GM12872 (cell line): ENCODE results near the gene EMP2.

Experiments
- TF ChIP-seq, protein P1 (sequence below): IDR thresholded peaks from 3 replicates; pipeline ENCODE4 v1.5.1; 2011; ENCODE audit warnings: low read depth, mild to moderate bottlenecking, low read length, moderate library complexity; ENCODE audit not compliant: insufficient read depth

The EMP2 gene

GRCh38 chr16:10606607-10607006 is 26.2 kb upstream of the EMP2 start:
- TF ChIP-seq, protein P1, sequence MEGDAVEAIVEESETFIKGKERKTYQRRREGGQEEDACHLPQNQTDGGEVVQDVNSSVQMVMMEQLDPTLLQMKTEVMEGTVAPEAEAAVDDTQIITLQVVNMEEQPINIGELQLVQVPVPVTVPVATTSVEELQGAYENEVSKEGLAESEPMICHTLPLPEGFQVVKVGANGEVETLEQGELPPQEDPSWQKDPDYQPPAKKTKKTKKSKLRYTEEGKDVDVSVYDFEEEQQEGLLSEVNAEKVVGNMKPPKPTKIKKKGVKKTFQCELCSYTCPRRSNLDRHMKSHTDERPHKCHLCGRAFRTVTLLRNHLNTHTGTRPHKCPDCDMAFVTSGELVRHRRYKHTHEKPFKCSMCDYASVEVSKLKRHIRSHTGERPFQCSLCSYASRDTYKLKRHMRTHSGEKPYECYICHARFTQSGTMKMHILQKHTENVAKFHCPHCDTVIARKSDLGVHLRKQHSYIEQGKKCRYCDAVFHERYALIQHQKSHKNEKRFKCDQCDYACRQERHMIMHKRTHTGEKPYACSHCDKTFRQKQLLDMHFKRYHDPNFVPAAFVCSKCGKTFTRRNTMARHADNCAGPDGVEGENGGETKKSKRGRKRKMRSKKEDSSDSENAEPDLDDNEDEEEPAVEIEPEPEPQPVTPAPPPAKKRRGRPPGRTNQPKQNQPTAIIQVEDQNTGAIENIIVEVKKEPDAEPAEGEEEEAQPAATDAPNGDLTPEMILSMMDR: no peak

DNA sequence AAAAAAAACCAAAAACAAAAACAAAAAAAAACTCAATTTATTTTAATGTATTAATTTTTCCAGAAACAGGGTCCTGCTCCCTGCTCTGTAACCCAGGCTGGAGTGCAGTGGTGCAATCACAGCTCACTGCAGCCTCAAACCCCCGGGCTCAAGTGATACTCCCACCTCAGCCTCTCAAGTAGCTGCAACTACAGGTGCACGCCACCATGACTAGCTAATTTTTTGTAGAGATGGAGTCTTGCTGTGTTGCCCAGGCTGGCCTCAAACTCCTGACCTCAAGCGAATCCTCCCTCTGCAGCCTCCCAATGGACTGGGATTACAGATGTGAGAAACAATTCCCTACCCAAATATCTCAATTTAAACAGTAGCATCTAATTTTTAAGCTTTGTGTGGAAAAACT is 25.2 kb upstream of the EMP2 start:
- TF ChIP-seq, protein P1: no peak

- TF ChIP-seq, protein P1: no peak
These were observed 21.3 kb upstream of the EMP2 start for GRCh38 chr16:10601444-10602408.

DNA sequence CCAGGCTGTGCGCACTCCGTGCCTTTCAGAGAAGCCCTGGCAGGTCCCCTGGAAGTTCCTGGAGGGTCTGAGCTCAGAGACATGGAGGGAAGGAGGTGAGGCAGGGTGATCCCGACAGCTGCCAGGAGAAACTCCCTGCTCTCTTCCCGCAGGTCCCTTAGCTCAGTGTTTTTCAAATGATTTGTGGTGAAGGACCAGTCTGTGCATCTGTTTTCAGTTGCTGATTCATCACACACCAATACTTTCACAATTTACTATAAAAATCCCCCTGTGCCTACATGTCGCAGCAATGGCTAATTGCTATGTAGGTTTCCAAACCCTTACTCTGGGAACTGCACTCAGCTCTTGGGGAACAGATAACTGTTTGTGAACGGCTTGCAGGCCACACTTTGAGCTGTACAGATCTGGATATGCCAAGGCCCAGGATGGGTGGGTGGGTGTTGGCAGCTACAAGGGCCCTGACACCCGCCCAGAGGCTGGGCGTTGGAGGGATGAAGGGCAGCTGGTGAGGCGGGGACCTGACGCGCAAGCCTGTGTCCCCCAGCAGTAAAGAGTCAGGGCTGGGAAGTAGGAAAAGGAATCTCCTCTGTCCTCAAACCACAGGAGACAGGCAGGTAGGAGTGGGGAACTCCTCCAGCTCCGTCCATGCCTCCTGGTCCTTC is 20.5 kb upstream of the EMP2 start:
- TF ChIP-seq, protein P1: no peak

DNA sequence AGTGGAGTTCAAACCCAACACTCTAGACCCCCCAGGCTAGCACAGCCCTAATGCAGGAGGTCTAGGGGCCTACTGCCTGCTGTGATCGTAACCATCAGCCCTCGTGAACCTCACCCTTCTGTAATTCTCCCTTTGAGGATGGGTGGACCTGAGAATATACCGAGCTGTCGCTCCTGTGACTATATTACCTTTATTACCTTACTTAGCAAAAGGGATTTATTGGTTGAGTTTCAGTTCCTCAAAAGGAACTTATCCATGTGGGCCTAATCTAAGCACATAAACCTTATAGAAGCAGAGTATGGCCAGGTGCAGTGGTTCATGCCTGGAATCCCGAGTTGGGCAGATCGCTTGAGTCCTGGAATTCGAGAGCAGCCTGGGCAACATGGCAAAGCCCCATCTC is 19.2 kb upstream of the EMP2 start:
- TF ChIP-seq, protein P1: no peak

- TF ChIP-seq, protein P1: no peak
These were observed 17.8 kb upstream of the EMP2 start for GRCh38 chr16:10598157-10598556.

GRCh38 chr16:10597187-10597601 is 16.8 kb upstream of the EMP2 start:
- TF ChIP-seq, protein P1: peak; percentile 36; the same call in 1 of the 3 replicates
